CD14-positive monocyte (primary cell): ENCODE results near the gene STK31. TPM values are rescaled to one million over a fixed set of nuclear protein-coding genes. Genes with fewer than 3 reads are reported as not detected.

Experiments
- DNase-seq, 3 donors: peaks; one replicate each; pipeline ENCODE4 v3.0.0-alpha.2; 2011 to 2022
- H2AFZ ChIP-seq: 2 replicates; pipeline ENCODE4 v1.6.0; 2012; ENCODE audit warnings: mild to moderate bottlenecking, low read depth, low read length, inconsistent platforms; ENCODE audit not compliant: insufficient read depth, poor library complexity, severe bottlenecking
- H3K27ac ChIP-seq, 2 donors: 1 replicate in 1 of 2; 2 replicates in 1 of 2; pipeline ENCODE4 v1.5.1; 2012 to 2013; ENCODE audit warnings: low read length in 2 of 2, control low read depth in 1 of 2, inconsistent platforms in 1 of 2, low read depth in 1 of 2, mild to moderate bottlenecking in 1 of 2
- H3K27me3 ChIP-seq, 2 donors: one replicate each; pipeline versions ENCODE4 v1.6.0 to v1.6.1; 2011 to 2013; ENCODE audit warnings: low read length in 2 of 2; ENCODE audit not compliant: control insufficient read depth in 2 of 2, insufficient read depth in 2 of 2
- H3K36me3 ChIP-seq, 2 donors: replicated peaks in 1 of 2; 1 replicate in 1 of 2; 2 replicates in 1 of 2; pipeline versions ENCODE4 v1.5.1 to v1.6.1; 2012 to 2013; ENCODE audit warnings: low read length in 2 of 2, control low read depth in 1 of 2, inconsistent platforms in 1 of 2, mild to moderate bottlenecking in 1 of 2; ENCODE audit not compliant: insufficient read depth in 2 of 2, control insufficient read depth in 1 of 2
- H3K4me1 ChIP-seq, 2 donors: 1 replicate in 1 of 2; 2 replicates in 1 of 2; pipeline versions ENCODE4 v1.5.1 to v1.6.1; 2012 to 2013; ENCODE audit warnings: low read length in 2 of 2, control low read depth in 1 of 2, inconsistent platforms in 1 of 2, mild to moderate bottlenecking in 1 of 2, moderate library complexity in 1 of 2; ENCODE audit not compliant: insufficient read depth in 2 of 2, control insufficient read depth in 1 of 2
- H3K4me2 ChIP-seq: replicated peaks from 2 replicates; pipeline ENCODE3; 2012; ENCODE audit warnings: low read length, moderate library complexity, mild to moderate bottlenecking; ENCODE audit not compliant: poor library complexity, severe bottlenecking; ENCODE audit errors: extremely low read depth
- H3K4me3 ChIP-seq, 3 experiments: fragments of 200-600 bp in 1 of 3; sonication (generic) in 1 of 3; replicated peaks in 1 of 3; 1 replicate in 2 of 3; 2 replicates in 1 of 3; pipeline ENCODE4 v1.5.1; 2011 to 2013; ENCODE audit warnings: low read length in 3 of 3, mild to moderate bottlenecking in 3 of 3, control low read depth in 2 of 3, low read depth in 2 of 3, inconsistent platforms in 1 of 3, moderate library complexity in 1 of 3
- H3K79me2 ChIP-seq: 2 replicates; pipeline ENCODE4 v1.6.0; 2012; ENCODE audit warnings: mild to moderate bottlenecking, control low read depth, inconsistent platforms, low read length, moderate library complexity; ENCODE audit not compliant: insufficient read depth
- H3K9ac ChIP-seq: 2 replicates; pipeline ENCODE4 v1.6.0; 2017; ENCODE audit warnings: low read length, mild to moderate bottlenecking; ENCODE audit not compliant: insufficient read depth, poor library complexity, severe bottlenecking
- H3K9me3 ChIP-seq, 2 donors: replicated peaks in 1 of 2; 1 replicate in 1 of 2; 2 replicates in 1 of 2; pipeline versions ENCODE4 v1.5.1 to v1.6.1; 2012 to 2013; ENCODE audit warnings: low read length in 2 of 2, control low read depth in 1 of 2; ENCODE audit not compliant: control insufficient read depth in 1 of 2, insufficient read depth in 1 of 2
- H4K20me1 ChIP-seq: 2 replicates; pipeline ENCODE4 v1.6.0; 2012; ENCODE audit warnings: mild to moderate bottlenecking, low read length, control low read depth, moderate library complexity; ENCODE audit not compliant: insufficient read depth
- H3K27ac Mint-ChIP-seq, 7 donors: one replicate each; pipeline ENCODE4 v1.8.0; 2020; ENCODE audit warnings: mild to moderate bottlenecking in 7 of 7, mixed read lengths in 7 of 7, moderate library complexity in 6 of 7, inconsistent platforms in 2 of 7
- H3K27me3 Mint-ChIP-seq, 3 donors: one replicate each; pipeline ENCODE4 v1.8.0; 2021 to 2022; ENCODE audit warnings: low read depth in 3 of 3, mild to moderate bottlenecking in 3 of 3, mixed read lengths in 3 of 3, moderate library complexity in 3 of 3, inconsistent platforms in 1 of 3
- H3K36me3 Mint-ChIP-seq, 2 donors: one replicate each; pipeline ENCODE4 v1.8.0; 2020; ENCODE audit warnings: mixed read lengths in 2 of 2, inconsistent platforms in 1 of 2, mild to moderate bottlenecking in 1 of 2
- H3K4me1 Mint-ChIP-seq: one replicate; pipeline ENCODE4 v1.8.0; 2020; ENCODE audit warnings: mild to moderate bottlenecking, mixed read lengths
- H3K4me3 Mint-ChIP-seq, 2 donors: one replicate each; pipeline ENCODE4 v1.8.0; 2020; ENCODE audit warnings: mild to moderate bottlenecking in 2 of 2, mixed read lengths in 2 of 2, moderate library complexity in 1 of 2
- H3K9me3 Mint-ChIP-seq, 7 donors: one replicate each; pipeline ENCODE4 v1.8.0; 2020 to 2022; ENCODE audit warnings: mixed read lengths in 7 of 7, mild to moderate bottlenecking in 6 of 7, moderate library complexity in 6 of 7, inconsistent platforms in 2 of 7
- WGBS: methylation state at CpG from one replicate; pipeline ENCODE4 v1.1.5; 2013; ENCODE audit warnings: missing lambda C conversion rate; ENCODE audit not compliant: insufficient coverage; 5-methylcytosine and 5-hydroxymethylcytosine counted together
- intact Hi-C, 2 donors: fragments of 100-400 bp; cut with micrococcal nuclease; formaldehyde crosslinking; loops; one replicate each; pipeline versions ENCODE4 v1.15.0 to v1.15.1; 2023
- polyA plus RNA-seq, 3 donors: library from polyadenylated mRNA; depleted of rRNA in 1 of 3; unstranded in 2 of 3; stranded (reverse) in 1 of 3; fragments of 300-500 nt in 2 of 3; fragments of >200 nt in 1 of 3; fragmentation: Illumina TruSeq in 2 of 3; gene quantifications; 1 replicate in 2 of 3; 2 replicates in 1 of 3; pipeline ENCODE4 v1.2.3, GENCODE V29; 2012 to 2021
- TF ChIP-seq, protein P1 (sequence below): fragments of 200-600 bp; IDR thresholded peaks from one replicate; pipeline ENCODE4 v1.8.0; 2022; ENCODE audit warnings: antibody characterized with exemption, mild to moderate bottlenecking

STK31 gene
- polyA plus RNA-seq, 3 donors = 0.11 TPM; not detected in 2

- Histone ChIP-seq H3K4me1 (no peaks in the 10 kb centered on the region), H3K27ac (no peak overlapping the region), H3K79me2 (no peaks in the 10 kb centered on the region), H3K27me3 (no peaks in the 10 kb centered on the region), H3K36me3 (no peaks in the 10 kb centered on the region), H2AFZ (no peak overlapping the region), H3K4me3 (no peak overlapping the region), H3K4me2 (no peak overlapping the region), H4K20me1 (no peaks in the 10 kb centered on the region), H3K9ac (no peak overlapping the region), H3K9me3 (peaks cover under 1 to 8% of the 10 kb centered on the region in 2 donors)
- DNase-seq = no peak
- intact Hi-C loops = no loop called here
- Mint-ChIP-seq H3K36me3 (no peaks in the 10 kb centered on the region), H3K4me1 (no peaks in the 10 kb centered on the region), H3K4me3 (no peak overlapping the region), H3K27ac (no peak overlapping the region), H3K9me3 (peaks cover 11 to 39% (median 30%) of the 10 kb centered on the region in 7 donors), H3K27me3 (peaks cover 0 to 2% (median 0%) of the 10 kb centered on the region in 3 donors)
- TF ChIP-seq, protein P1, sequence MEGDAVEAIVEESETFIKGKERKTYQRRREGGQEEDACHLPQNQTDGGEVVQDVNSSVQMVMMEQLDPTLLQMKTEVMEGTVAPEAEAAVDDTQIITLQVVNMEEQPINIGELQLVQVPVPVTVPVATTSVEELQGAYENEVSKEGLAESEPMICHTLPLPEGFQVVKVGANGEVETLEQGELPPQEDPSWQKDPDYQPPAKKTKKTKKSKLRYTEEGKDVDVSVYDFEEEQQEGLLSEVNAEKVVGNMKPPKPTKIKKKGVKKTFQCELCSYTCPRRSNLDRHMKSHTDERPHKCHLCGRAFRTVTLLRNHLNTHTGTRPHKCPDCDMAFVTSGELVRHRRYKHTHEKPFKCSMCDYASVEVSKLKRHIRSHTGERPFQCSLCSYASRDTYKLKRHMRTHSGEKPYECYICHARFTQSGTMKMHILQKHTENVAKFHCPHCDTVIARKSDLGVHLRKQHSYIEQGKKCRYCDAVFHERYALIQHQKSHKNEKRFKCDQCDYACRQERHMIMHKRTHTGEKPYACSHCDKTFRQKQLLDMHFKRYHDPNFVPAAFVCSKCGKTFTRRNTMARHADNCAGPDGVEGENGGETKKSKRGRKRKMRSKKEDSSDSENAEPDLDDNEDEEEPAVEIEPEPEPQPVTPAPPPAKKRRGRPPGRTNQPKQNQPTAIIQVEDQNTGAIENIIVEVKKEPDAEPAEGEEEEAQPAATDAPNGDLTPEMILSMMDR = no peak
Measured at GRCh38 chr7:23664122-23664521, 45.9 kb upstream of the STK31 start.

DNA sequence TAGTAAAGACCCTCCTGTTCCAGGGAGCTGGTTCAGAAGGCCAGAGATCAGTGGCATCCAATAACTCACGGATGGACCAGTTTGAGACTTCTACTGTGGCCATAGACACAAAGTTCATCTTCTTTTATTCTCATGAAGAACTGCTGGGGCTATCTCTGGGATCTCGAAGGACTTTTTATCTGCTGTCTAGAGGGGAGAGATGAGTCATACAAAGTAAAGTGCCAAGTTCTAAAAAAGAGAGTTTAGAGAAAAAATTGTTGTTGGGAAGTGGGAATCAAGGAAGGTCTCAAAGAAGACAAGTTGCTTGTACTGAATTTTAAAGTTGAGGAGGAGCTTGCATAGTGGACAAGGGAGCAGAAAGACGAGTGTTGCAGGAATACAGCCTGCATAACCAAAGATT, 38.0 kb upstream of the STK31 start:
- intact Hi-C loops = no loop called here
- H3K4me3 Mint-ChIP-seq = no peak overlapping the region
- peaks cover 0 to 5% (median 2%) of the 10 kb centered on the region in 3 donors for H3K27me3 Mint-ChIP-seq
- H3K4me3 ChIP-seq = no peak overlapping the region
- no peak for DNase-seq
- no peaks in the 10 kb centered on the region for H3K36me3 ChIP-seq
- H3K4me1 Mint-ChIP-seq = no peaks in the 10 kb centered on the region
- H2AFZ ChIP-seq = no peak overlapping the region
- H3K9me3 ChIP-seq = no peaks in the 10 kb centered on the region
- peaks cover 0 to 12% (median 6%) of the 10 kb centered on the region in 7 donors for H3K9me3 Mint-ChIP-seq
- no peaks in the 10 kb centered on the region for H3K27me3 ChIP-seq
- WGBS = 100% methylated on average over 2 of the region's 3 CpGs
- no peaks in the 10 kb centered on the region for H3K36me3 Mint-ChIP-seq
- no peak overlapping the region for H3K4me2 ChIP-seq
- TF ChIP-seq, protein P1 = no peak
- H3K27ac ChIP-seq = no peak overlapping the region
- no peaks in the 10 kb centered on the region for H3K4me1 ChIP-seq
- H3K9ac ChIP-seq = no peak overlapping the region
- H4K20me1 ChIP-seq = no peaks in the 10 kb centered on the region
- H3K79me2 ChIP-seq = no peaks in the 10 kb centered on the region
- no peak overlapping the region for H3K27ac Mint-ChIP-seq
